HG02973 (cell line): ENCODE data around the gene FSTL5.
"Not testable (repeated sequence)": the region's sequence is repeated elsewhere in the genome, so short reads cannot be mapped to it uniquely, and the experiment has no call there.

Experiments
- ATAC-seq: cut with Tn5 transposase; IDR thresholded peaks from one replicate; pipeline ENCODE4 v1.9.1; 2021; ENCODE audit warnings: moderate library complexity; ENCODE audit not compliant: unreplicated experiment

FSTL5 gene

DNA sequence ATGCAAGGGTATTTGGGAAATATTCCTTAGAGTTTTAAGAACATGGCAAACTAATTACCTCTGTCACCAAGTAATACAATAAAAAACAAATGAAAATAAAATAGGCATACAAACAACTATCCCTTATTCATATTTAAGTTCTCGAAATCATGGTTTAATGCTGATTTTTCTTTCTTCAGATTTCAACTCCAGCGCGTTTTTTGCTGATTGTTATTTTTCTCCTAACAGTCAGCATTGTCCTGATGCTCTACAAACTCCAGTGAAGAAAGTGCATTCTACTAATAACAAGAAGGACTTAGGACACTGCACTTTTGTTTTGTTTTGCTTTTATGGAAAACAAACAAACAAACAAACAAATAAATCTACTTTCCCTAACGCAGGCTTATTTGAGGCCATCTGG is 282.4 kb downstream of the FSTL5 start:
- no peak for ATAC-seq

DNA sequence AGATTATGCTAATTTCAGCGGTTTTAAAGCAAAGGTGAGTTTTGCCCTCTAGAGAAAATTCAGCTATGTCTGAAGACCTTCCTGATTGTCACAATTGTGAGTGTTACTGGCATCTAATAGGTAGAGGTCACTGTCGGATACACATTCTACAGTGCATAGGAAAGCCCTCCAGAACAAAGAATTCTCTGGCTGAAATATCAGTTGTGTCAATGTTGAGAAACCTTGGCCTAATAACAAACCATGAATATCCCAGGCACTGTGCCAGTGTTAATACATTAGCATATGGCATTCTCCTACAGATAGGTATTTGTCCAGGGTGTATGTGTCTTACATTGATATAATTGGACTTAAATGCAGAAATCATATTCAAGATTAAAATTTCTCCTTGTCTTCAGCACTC is 294.3 kb downstream of the FSTL5 start:
- no peak for ATAC-seq

GRCh38 chr4:161856711-161857326 is 307.0 kb downstream of the FSTL5 start:
- ATAC-seq = no peak

DNA sequence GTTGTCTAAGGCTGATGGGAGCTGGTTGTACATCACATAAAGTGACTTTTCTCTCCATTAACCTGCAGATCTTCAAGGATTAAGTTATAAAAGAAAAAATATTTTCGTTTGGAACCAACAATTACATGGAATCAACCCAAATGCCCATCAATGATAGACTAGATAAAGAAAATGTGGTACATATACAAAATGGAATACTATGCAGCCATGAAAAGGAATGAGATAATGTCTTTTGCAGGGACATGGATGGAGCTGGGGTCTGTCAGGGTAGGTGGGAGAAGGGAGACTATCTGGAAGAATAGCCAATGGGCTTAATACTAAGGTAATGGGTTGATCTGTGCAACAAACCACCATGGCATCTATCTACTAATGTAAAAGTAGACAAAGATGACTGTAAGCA is 313.2 kb downstream of the FSTL5 start:
- no peak for ATAC-seq

DNA sequence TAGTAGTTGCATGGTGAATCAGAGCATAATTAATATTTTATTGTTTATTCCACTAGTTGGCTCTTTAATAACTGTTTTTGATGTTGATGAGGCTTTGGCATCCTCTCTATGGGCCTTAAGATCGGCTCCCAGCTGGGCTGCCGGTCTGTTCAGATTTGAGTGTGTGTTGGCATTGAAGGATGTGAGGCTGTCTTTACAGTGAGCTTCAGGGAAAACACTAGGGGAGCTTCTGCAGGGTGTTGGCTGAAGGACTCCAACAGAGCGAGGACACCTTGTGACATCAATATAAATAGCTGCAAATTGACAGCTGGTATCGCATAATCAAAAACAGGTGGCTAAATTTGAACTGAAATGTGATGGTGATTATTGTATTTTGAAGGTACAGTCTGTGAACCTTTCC is 322.0 kb downstream of the FSTL5 start:
- no peak for ATAC-seq

DNA sequence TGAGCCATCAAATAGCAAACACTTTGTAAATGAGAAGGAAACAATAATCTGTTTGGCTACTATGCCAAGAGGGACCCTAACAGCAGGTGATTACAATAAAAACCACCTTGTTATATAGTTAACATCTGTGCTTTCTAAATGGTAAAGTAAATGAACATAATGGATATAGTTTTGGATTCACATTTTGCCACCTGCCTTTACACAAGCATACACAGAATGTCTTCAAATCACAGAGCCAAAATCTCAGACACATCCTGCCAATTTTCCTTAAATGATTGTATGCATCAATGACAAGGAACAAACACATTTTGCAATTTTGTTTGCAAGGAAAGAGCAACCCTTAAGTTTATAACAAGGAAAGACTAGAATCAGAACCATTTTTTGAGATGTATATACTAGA is 334.2 kb downstream of the FSTL5 start:
- ATAC-seq = no peak

DNA sequence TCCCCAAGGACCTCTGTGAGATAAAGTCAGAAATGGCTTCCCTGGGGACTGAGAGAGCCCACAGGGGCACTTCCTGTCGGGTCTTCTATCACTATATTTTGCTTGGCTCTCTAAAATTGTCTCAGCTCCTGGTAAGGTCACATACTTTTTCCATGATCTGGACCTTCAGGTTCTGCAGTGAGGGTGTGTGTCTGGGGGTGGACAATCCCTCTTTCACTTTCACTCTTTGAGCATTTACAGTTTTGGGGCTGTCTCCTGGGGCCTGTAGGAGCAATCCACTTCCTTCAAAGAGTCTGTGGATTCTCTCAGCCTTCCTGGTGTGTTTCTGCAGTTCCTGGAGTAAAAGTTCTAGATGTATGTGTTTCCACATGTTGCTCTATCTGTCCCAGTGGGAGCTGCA is 335.7 kb downstream of the FSTL5 start:
- no peak for ATAC-seq

- no peak for ATAC-seq
Observed at GRCh38 chr4:161827013-161827412, 336.8 kb downstream of the FSTL5 start.

GRCh38 chr4:161823450-161823849 is 340.4 kb downstream of the FSTL5 start:
- ATAC-seq = no peak

GRCh38 chr4:161822174-161822573 is 341.6 kb downstream of the FSTL5 start:
- no peak for ATAC-seq

- ATAC-seq = no peak
Observed at GRCh38 chr4:161817914-161818313, 345.9 kb downstream of the FSTL5 start.

DNA sequence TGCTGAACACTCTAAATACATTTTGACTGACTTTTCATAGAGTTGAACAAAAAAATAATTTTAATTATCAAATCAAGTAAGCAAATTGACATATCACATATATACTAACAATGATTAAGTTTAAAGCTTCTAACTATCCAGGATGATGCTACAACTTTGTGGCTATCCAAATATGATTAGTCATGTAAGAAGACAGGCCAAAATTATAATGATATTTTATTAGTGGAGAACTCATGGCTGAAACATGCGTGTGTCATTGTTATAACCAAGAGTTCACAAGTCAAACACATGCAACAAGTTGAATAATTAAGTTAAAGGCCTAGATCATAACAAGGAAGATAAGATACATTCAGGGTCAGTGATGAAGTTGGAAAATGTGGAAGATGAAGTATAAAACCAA is 346.8 kb downstream of the FSTL5 start:
- no peak for ATAC-seq

DNA sequence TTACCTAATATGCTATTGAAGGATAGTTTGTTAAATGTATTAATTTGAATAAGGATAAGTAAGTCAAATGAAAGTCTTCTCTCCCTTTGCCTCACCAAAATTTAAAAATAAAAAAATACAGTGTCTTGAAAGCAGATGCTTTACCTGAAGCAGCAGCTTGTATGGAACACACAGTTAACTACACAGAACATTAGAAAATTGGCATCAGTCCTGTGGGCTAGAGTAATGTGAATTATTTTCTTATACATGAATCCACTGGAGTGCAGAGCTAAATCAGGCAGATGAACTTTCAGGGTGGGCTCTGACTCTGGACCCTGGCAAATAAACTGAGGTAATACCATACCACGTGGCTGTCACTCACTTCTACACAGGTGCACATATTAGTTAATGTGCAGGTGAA is 348.0 kb downstream of the FSTL5 start:
- no peak for ATAC-seq

GRCh38 chr4:161813889-161814288 is 349.9 kb downstream of the FSTL5 start:
- no peak for ATAC-seq

DNA sequence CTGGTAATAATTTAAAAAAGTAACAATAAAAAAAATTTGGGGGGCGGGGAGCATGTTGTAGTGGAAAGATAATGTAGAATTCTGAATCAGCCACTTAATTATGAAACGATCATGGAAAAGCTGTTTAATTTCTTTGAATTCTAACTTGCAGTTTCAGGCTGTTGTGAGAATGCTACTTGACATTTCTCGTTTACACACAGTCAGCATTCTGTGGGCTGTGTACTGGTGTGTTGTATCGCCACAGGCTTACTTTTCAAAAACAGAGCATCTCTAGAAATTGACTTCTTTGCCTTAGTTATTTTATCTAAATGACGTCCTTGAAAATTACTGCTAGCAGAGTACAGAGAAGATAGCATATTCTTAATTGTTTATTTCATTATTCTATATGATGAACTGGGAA is 350.4 kb downstream of the FSTL5 start:
- no peak for ATAC-seq

GRCh38 chr4:161803171-161803570 is 360.6 kb downstream of the FSTL5 start:
- ATAC-seq = no peak

GRCh38 chr4:161799710-161800109 is 364.1 kb downstream of the FSTL5 start:
- ATAC-seq = no peak

- ATAC-seq = no peak
Observed at GRCh38 chr4:161792991-161793390, 370.8 kb downstream of the FSTL5 start.

- ATAC-seq = no peak
Observed at GRCh38 chr4:161791796-161792556, 371.8 kb downstream of the FSTL5 start.

GRCh38 chr4:161767116-161767515 is 396.7 kb downstream of the FSTL5 start:
- ATAC-seq = no peak

DNA sequence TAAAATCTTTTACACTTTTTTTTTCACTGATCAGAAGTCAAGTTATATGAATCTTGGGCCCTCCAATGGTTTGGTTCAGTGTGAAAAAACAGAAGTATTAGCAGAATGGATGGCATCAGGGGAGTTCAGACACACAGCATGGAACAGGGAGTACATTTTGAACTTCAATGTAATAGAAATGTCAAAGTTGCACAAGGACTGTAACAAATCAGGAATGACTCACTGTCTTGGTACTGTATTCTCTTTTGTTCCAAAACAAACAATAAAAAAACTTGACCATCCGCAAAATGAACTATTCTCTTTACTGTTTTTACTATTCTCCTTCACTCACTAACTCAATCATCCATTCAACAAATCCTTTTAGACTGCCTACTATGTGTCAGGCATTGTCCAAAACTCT is 401.0 kb downstream of the FSTL5 start:
- ATAC-seq = no peak

DNA sequence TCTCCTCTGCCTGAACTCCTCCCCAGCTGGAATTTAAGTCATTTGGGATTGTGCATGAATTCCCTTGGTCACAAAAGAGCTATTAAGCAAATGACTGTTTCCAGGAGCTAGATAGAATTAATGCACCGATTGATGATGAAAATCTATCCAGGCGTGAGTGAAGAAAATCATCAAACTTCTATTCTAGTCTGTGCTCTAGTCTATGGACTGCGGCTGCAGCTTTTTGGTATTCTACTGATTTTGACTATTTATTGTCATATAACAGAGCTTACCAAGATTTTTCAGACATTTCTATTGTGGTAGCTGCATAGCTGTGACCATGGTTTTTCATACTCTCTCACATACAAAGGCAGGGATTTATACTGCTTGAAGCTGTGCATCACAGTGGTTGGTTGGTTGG is 403.8 kb downstream of the FSTL5 start:
- no peak for ATAC-seq

DNA sequence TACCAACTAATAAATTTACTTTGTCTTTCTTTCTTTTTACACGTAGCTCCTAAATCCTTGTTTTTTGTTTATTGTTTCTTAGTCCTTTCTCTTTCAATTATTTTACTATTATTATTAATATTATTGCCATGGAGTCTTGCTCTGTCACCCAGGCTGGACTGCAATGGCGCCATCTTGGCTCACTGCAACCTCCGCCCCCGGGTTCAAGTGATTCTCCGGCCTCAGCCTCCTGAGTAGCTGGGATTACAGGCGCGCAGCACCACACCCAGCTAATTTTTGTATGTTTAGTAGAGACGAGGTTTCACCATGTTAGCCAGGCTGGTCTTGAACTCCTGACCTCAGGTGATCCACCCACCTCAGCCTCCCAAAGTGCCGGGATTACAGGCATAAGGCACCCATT is 405.4 kb downstream of the FSTL5 start:
- ATAC-seq = not testable (repeated sequence)
